OCI-LY3 (cell line): ENCODE data around the gene TTLL5.

Experiments
- H2AFZ ChIP-seq: fragments of 200-600, 300-600 bp; shearing (Covaris generic); 2 replicates; pipeline ENCODE4 v1.6.0; 2014; ENCODE audit warnings: antibody characterized with exemption, low read depth, low read length
- H3K27ac ChIP-seq: fragments of 200-600, 300-600 bp; sonication (generic); 2 replicates; pipeline ENCODE4 v1.5.1; 2014; ENCODE audit warnings: mild to moderate bottlenecking, low read length, moderate library complexity, mixed read lengths
- H3K27me3 ChIP-seq: fragments of 200-600, 300-600 bp; sonication (generic); 2 replicates; pipeline ENCODE4 v1.6.1; 2014; ENCODE audit warnings: low read depth, low read length, mixed read lengths
- H3K36me3 ChIP-seq: fragments of 200-600, 300-600 bp; sonication (generic); replicated peaks from 2 replicates; pipeline ENCODE3; 2014; ENCODE audit warnings: low read depth, low read length, mixed read lengths
- H3K4me1 ChIP-seq: fragments of 300-600, 200-600 bp; sonication (generic); 2 replicates; pipeline ENCODE4 v1.6.1; 2014; ENCODE audit warnings: low read length, mixed read lengths
- H3K4me2 ChIP-seq: fragments of 200-600, 300-600 bp; sonication (generic); 2 replicates; pipeline ENCODE4 v1.6.1; 2014; ENCODE audit warnings: low read length, mixed read lengths
- H3K4me3 ChIP-seq: fragments of 300-600, 200-600 bp; sonication (generic); 2 replicates; pipeline ENCODE4 v1.5.1; 2014; ENCODE audit warnings: antibody characterized with exemption, mild to moderate bottlenecking, low read length, moderate library complexity
- H3K79me2 ChIP-seq: fragments of 300-600, 200-600 bp; shearing (Covaris generic); 2 replicates; pipeline ENCODE4 v1.6.1; 2014; ENCODE audit warnings: mild to moderate bottlenecking, low read length, mixed read lengths
- H3K9ac ChIP-seq: fragments of 300-600, 200-600 bp; shearing (Covaris generic); 2 replicates; pipeline ENCODE4 v1.6.0; 2014; ENCODE audit warnings: mild to moderate bottlenecking, low read length, moderate library complexity
- H3K9me3 ChIP-seq: fragments of 200-600, 300-600 bp; shearing (Covaris generic); 2 replicates; pipeline ENCODE4 v1.6.1; 2014; ENCODE audit warnings: low read length, mixed read lengths; ENCODE audit not compliant: insufficient read depth
- H4K20me1 ChIP-seq: fragments of 200-600, 300-600 bp; sonication (generic); 2 replicates; pipeline ENCODE4 v1.6.1; 2016; ENCODE audit warnings: low read length, mixed read lengths; ENCODE audit not compliant: insufficient read depth
- CTCF ChIP-seq: fragments of 200-600, 300-600 bp; sonication (generic); IDR thresholded peaks from 2 replicates; pipeline ENCODE4 v1.5.1; 2014; ENCODE audit warnings: antibody characterized with exemption, low read length, low read depth
- EZH2phosphoT487 ChIP-seq: fragments of 200-600 bp; shearing (Covaris generic); IDR thresholded peaks from 2 replicates; pipeline ENCODE4 v1.6.1; 2018; ENCODE audit warnings: antibody characterized with exemption, mixed run types, low read depth

The TTLL5 gene

GRCh38 chr14:75645056-75645455, 16.0 kb upstream of the TTLL5 start:
- no peaks in the 10 kb centered on the region for H3K4me1 ChIP-seq
- H3K27ac ChIP-seq = no peak overlapping the region
- no peak overlapping the region for H3K4me2 ChIP-seq
- H3K79me2 ChIP-seq = no peaks in the 10 kb centered on the region
- H3K4me3 ChIP-seq = no peak overlapping the region
- peaks cover 33% of the 10 kb centered on the region for H3K36me3 ChIP-seq
- TF ChIP-seq EZH2phosphoT487 (no peak), CTCF (no peak)
- no peaks in the 10 kb centered on the region for H3K27me3 ChIP-seq
- H2AFZ ChIP-seq = no peak overlapping the region
- no peaks in the 10 kb centered on the region for H4K20me1 ChIP-seq
- no peak overlapping the region for H3K9ac ChIP-seq
- H3K9me3 ChIP-seq = no peaks in the 10 kb centered on the region

- Histone ChIP-seq H3K27me3 (no peaks in the 10 kb centered on the region), H3K79me2 (no peaks in the 10 kb centered on the region), H3K4me1 (no peaks in the 10 kb centered on the region), H3K4me2 (no peak overlapping the region), H3K4me3 (no peak overlapping the region), H3K9ac (no peak overlapping the region), H3K36me3 (peaks cover 49% of the 10 kb centered on the region), H2AFZ (no peak overlapping the region), H3K27ac (no peak overlapping the region), H3K9me3 (no peaks in the 10 kb centered on the region), H4K20me1 (no peaks in the 10 kb centered on the region)
- no peak for TF ChIP-seq CTCF
- no peak for TF ChIP-seq EZH2phosphoT487
These were observed 14.3 kb upstream of the TTLL5 start for GRCh38 chr14:75646762-75647161.

- H3K27me3 ChIP-seq = no peaks in the 10 kb centered on the region
- H3K27ac ChIP-seq = no peak overlapping the region
- H3K36me3 ChIP-seq = peaks cover 55% of the 10 kb centered on the region
- no peaks in the 10 kb centered on the region for H3K79me2 ChIP-seq
- H3K9ac ChIP-seq = no peak overlapping the region
- no peaks in the 10 kb centered on the region for H4K20me1 ChIP-seq
- no peak overlapping the region for H3K4me2 ChIP-seq
- TF ChIP-seq EZH2phosphoT487 = no peak
- no peak for TF ChIP-seq CTCF
- no peak overlapping the region for H2AFZ ChIP-seq
- H3K4me3 ChIP-seq = no peak overlapping the region
- H3K4me1 ChIP-seq = no peaks in the 10 kb centered on the region
- H3K9me3 ChIP-seq = no peaks in the 10 kb centered on the region
These were observed 13.4 kb upstream of the TTLL5 start for GRCh38 chr14:75647640-75648039.

GRCh38 chr14:75648066-75648838, 12.8 kb upstream of the TTLL5 start:
- no peaks in the 10 kb centered on the region for H3K9me3 ChIP-seq
- no peaks in the 10 kb centered on the region for H3K27me3 ChIP-seq
- no peak overlapping the region for H3K9ac ChIP-seq
- no peak overlapping the region for H3K4me3 ChIP-seq
- H3K36me3 ChIP-seq = peaks cover 58% of the 10 kb centered on the region
- H2AFZ ChIP-seq = no peak overlapping the region
- TF ChIP-seq CTCF (no peak), EZH2phosphoT487 (no peak)
- H3K4me2 ChIP-seq = no peak overlapping the region
- no peaks in the 10 kb centered on the region for H3K4me1 ChIP-seq
- no peak overlapping the region for H3K27ac ChIP-seq
- H3K79me2 ChIP-seq = no peaks in the 10 kb centered on the region
- H4K20me1 ChIP-seq = no peaks in the 10 kb centered on the region
